Ovary (tissue), 9 donors: Measurements from ENCODE around the gene LIMS1. TPM values are rescaled to one million over a fixed set of nuclear protein-coding genes. Genes with fewer than 3 reads are reported as not detected.

Experiments used
- DNase-seq, 5 donors: peaks; one replicate each; pipeline ENCODE4 v3.0.0-alpha.2; 2019 to 2020
- H3K27ac ChIP-seq, 2 donors: fragments of 200-600 bp; one replicate each; pipeline versions ENCODE4 v1.5.1 to v1.8.0; 2019 to 2022
- H3K27me3 ChIP-seq: fragments of 200-600 bp; one replicate; pipeline ENCODE4 v1.8.0; 2022
- H3K36me3 ChIP-seq: fragments of 200-600 bp; sonication (generic); one replicate; pipeline ENCODE4 v1.5.1; 2019
- H3K4me1 ChIP-seq: one replicate; pipeline ENCODE4 v1.8.1; 2013; ENCODE audit warnings: mild to moderate bottlenecking, moderate library complexity; ENCODE audit not compliant: insufficient read depth
- H3K4me3 ChIP-seq: fragments of 200-600 bp; sonication (generic); one replicate; pipeline ENCODE4 v1.5.1; 2017
- H3K9me3 ChIP-seq, 2 donors: fragments of 200-600 bp in 1 of 2; sonication (generic) in 1 of 2; one replicate each; pipeline versions ENCODE4 v1.5.1 to v1.8.1; 2013 to 2019; ENCODE audit warnings: mild to moderate bottlenecking in 1 of 2, moderate library complexity in 1 of 2
- CTCF ChIP-seq, 3 donors: fragments of 450-650 bp in 2 of 3; fragments of 200-600 bp in 1 of 3; IDR thresholded peaks; one replicate each; pipeline versions ENCODE4 v1.5.1 to v1.8.0; 2016 to 2022; ENCODE audit warnings: antibody characterized with exemption in 3 of 3, mild to moderate bottlenecking in 1 of 3
- EP300 ChIP-seq: sonication (generic); formaldehyde crosslinking; IDR thresholded peaks from one replicate; pipeline ENCODE4 v1.6.1; 2017; ENCODE audit warnings: antibody characterized with exemption
- POLR2A ChIP-seq: fragments of 450-650 bp; IDR thresholded peaks from one replicate; pipeline ENCODE4 v1.6.1; 2017; ENCODE audit warnings: antibody characterized with exemption, mild to moderate bottlenecking, moderate library complexity
- WGBS, 3 donors: extraction: QIAGEN DNeasy Blood & Tissue Kit in 1 of 3; methylation state at CpG; one replicate each; pipeline versions ENCODE4 v1.1.5 to v1.1.7; 2013 to 2017; 5-methylcytosine and 5-hydroxymethylcytosine counted together
- intact Hi-C, 4 donors: fragments of 100-400 bp; cut with DNase I; formaldehyde crosslinking; loops; one replicate each; pipeline versions ENCODE4 v1.11.0 to v1.15.1; 2022 to 2023
- polyA plus RNA-seq, 2 donors: library from polyadenylated mRNA; stranded (reverse); fragments of 200-250 nt in 1 of 2; fragments of 350-450 nt in 1 of 2; fragmentation: Illumina TruSeq in 1 of 2; extraction: RNeasy Lipid Tissue Mini Kit (QIAGEN cat#74804) in 1 of 2; gene quantifications; one replicate each; pipeline ENCODE4 v1.2.3, GENCODE V29; 2013 to 2014
- total RNA-seq, 7 donors: library from RNA; depleted of rRNA in 2 of 7; stranded (reverse); fragments of >200 nt in 2 of 7; fragmentation: NEBNext Ultra II Directional in 3 of 7; extraction: Animal tissue kit (Norgen Biotek cat#: 25700) in 3 of 7; gene quantifications; one replicate each; pipeline versions ENCODE4 v1.1.0 to v1.2.4, GENCODE V29; 2016 to 2023
- donor health status: DM: no; HTN: no; CAD: no; lungs with moderate emphysema.
- donor health status: DM: no; HTN: no; CAD: no.
- donor health status: Bipolar disorder and iron deficiency.
- donor health status: DM: yes; HTN: yes; CAD: no.
- donor health status: DM: no; HTN: no; CAD: no.
- donor health status: DM: yes; HTN: yes; CAD: no.

Gene LIMS1
- total and polyA plus RNA-seq, 9 donors: 36.2 to 91.1 (median 40.2) TPM

GRCh38 chr2:108580050-108580449 is 45.8 kb downstream of the LIMS1 start:
- DNase-seq: no peak
- WGBS, 3 donors: 0 to 15% (median 14%) methylated on average over 1 of the region's 1 CpG
- Histone ChIP-seq H3K9me3 (no peaks in the 10 kb centered on the region), H3K36me3 (no peaks in the 10 kb centered on the region), H3K27me3 (no peaks in the 10 kb centered on the region), H3K4me1 (peaks cover 16% of the 10 kb centered on the region), H3K27ac (no peak overlapping the region), H3K4me3 (no peak overlapping the region)
- intact Hi-C loops: loop anchor here in 3 of 4 donors (10.0 kb wide), 4 partner anchors 45 to 385 kb away; partner anchors contain the start of gene LIMS1 (in 1 of the 3)
- TF ChIP-seq POLR2A (no peak), CTCF (IDR thresholded peaks at IDR 0.05) (no peak), EP300 (no peak)

- H3K36me3 ChIP-seq: no peaks in the 10 kb centered on the region
- no peaks in the 10 kb centered on the region for H3K9me3 ChIP-seq
- peak in 4 of 5 donors; percentile 45 to 77 (median 57) for DNase-seq
- WGBS, 3 donors: 36 to 60% (median 56%) methylated on average over 4 of the region's 4 CpGs
- intact Hi-C loops: loop anchor here in 3 of 4 donors (10.0 kb wide), 4 partner anchors 49 to 389 kb away; partner anchors contain the start of gene LIMS1 (in 1 of the 3)
- H3K27me3 ChIP-seq: no peaks in the 10 kb centered on the region
- H3K27ac ChIP-seq: no peak overlapping the region
- TF ChIP-seq CTCF (IDR thresholded peaks at IDR 0.05): peak in 2 of 3 donors; percentile 62 to 72
- no peak for TF ChIP-seq POLR2A
- no peak for TF ChIP-seq EP300
- peaks cover 12% of the 10 kb centered on the region for H3K4me1 ChIP-seq
- no peak overlapping the region for H3K4me3 ChIP-seq
Observed at GRCh38 chr2:108583903-108584520, 49.7 kb downstream of the LIMS1 start.

GRCh38 chr2:108585436-108585835 is 51.2 kb downstream of the LIMS1 start:
- DNase-seq: peak in 2 of 5 donors; percentile 27 to 40
- intact Hi-C loops: loop anchor here in 3 of 4 donors (10.0 kb wide), 4 partner anchors 51 to 391 kb away; partner anchors contain the start of gene LIMS1 (in 1 of the 3)
- H3K9me3 ChIP-seq: no peaks in the 10 kb centered on the region
- TF ChIP-seq POLR2A: no peak
- TF ChIP-seq CTCF (IDR thresholded peaks at IDR 0.05): no peak
- no peak for TF ChIP-seq EP300
- H3K4me3 ChIP-seq: no peak overlapping the region
- H3K4me1 ChIP-seq: peaks cover 8% of the 10 kb centered on the region
- H3K27ac ChIP-seq: no peak overlapping the region
- H3K36me3 ChIP-seq: no peaks in the 10 kb centered on the region
- 58 to 75% (median 70%) methylated on average over 4 of the region's 4 CpGs for WGBS, 3 donors
- H3K27me3 ChIP-seq: no peaks in the 10 kb centered on the region

GRCh38 chr2:108586116-108586515 is 51.8 kb downstream of the LIMS1 start:
- H3K36me3 ChIP-seq: no peaks in the 10 kb centered on the region
- DNase-seq: no peak
- H3K9me3 ChIP-seq: no peaks in the 10 kb centered on the region
- H3K27me3 ChIP-seq: no peaks in the 10 kb centered on the region
- TF ChIP-seq POLR2A (no peak), EP300 (no peak), CTCF (IDR thresholded peaks at IDR 0.05) (no peak)
- 68 to 83% (median 75%) methylated on average over 7 of the region's 7 CpGs for WGBS, 3 donors
- intact Hi-C loops: loop anchor here in 3 of 4 donors (10.0 kb wide), 4 partner anchors 51 to 391 kb away; partner anchors contain the start of gene LIMS1 (in 1 of the 3)
- no peak overlapping the region for H3K4me3 ChIP-seq
- H3K27ac ChIP-seq: peak overlapping the region in 1 of 2 donors; percentile 32
- H3K4me1 ChIP-seq: peaks cover 9% of the 10 kb centered on the region
